Liver (tissue), 3 donors: ENCODE measurements around the gene ZDHHC14.

Experiments
- FOXA2 ChIP-seq: IDR thresholded peaks from 2 replicates; pipeline ENCODE4 v1.6.1; 2016; ENCODE audit warnings: antibody characterized with exemption
- TAF1 ChIP-seq: conservative IDR thresholded peaks from 2 replicates; pipeline ENCODE4 v1.6.1; 2016; ENCODE audit warnings: antibody characterized with exemption, mild to moderate bottlenecking
- TF ChIP-seq, protein P1 (sequence below): fragments of 150-350 bp; IDR thresholded peaks from 2 replicates; pipeline ENCODE4 v1.5.1; 2017; ENCODE audit warnings: improper control_type of control experiment, low read depth, low read length; ENCODE audit not compliant: missing input control
- donor health status: healthy.
- donor health status: healthy.

DNA sequence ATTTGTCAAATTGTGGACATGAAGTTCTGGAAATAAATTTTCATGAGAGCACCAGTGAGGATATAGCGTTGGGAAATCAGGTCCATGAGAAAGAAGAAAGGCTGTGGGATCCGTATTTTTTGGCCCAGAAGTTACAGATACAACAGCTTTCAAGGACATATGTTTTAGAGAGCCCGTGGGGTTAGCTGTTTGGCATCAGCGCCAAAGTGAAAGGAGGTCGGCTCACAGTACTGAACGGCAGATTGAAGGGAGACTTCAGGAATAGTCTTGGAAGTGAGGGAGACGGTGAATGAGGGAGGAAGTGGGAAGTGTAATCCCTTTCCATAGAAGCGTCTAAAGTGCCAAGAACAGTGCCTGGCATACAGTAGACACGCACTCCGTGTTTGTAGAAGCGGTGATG, 31.8 kb downstream of the ZDHHC14 start:
- TF ChIP-seq TAF1 (no peak), FOXA2 (no peak)
- TF ChIP-seq, protein P1, sequence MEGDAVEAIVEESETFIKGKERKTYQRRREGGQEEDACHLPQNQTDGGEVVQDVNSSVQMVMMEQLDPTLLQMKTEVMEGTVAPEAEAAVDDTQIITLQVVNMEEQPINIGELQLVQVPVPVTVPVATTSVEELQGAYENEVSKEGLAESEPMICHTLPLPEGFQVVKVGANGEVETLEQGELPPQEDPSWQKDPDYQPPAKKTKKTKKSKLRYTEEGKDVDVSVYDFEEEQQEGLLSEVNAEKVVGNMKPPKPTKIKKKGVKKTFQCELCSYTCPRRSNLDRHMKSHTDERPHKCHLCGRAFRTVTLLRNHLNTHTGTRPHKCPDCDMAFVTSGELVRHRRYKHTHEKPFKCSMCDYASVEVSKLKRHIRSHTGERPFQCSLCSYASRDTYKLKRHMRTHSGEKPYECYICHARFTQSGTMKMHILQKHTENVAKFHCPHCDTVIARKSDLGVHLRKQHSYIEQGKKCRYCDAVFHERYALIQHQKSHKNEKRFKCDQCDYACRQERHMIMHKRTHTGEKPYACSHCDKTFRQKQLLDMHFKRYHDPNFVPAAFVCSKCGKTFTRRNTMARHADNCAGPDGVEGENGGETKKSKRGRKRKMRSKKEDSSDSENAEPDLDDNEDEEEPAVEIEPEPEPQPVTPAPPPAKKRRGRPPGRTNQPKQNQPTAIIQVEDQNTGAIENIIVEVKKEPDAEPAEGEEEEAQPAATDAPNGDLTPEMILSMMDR = no peak
